GM20000 (cell line): ENCODE measurements around the gene LHPP.

ENCODE experiments used
- DNase-seq: peaks from one replicate; pipeline ENCODE4 v3.0.0; 2012; ENCODE audit warnings: low spot score
- TF ChIP-seq, protein P1 (sequence below): IDR thresholded peaks from 2 replicates; pipeline ENCODE4 v1.5.1; 2012; ENCODE audit warnings: mild to moderate bottlenecking, control low read depth; ENCODE audit errors: extremely low read depth, missing control alignments

The LHPP gene, protein sequence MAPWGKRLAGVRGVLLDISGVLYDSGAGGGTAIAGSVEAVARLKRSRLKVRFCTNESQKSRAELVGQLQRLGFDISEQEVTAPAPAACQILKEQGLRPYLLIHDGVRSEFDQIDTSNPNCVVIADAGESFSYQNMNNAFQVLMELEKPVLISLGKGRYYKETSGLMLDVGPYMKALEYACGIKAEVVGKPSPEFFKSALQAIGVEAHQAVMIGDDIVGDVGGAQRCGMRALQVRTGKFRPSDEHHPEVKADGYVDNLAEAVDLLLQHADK

DNA sequence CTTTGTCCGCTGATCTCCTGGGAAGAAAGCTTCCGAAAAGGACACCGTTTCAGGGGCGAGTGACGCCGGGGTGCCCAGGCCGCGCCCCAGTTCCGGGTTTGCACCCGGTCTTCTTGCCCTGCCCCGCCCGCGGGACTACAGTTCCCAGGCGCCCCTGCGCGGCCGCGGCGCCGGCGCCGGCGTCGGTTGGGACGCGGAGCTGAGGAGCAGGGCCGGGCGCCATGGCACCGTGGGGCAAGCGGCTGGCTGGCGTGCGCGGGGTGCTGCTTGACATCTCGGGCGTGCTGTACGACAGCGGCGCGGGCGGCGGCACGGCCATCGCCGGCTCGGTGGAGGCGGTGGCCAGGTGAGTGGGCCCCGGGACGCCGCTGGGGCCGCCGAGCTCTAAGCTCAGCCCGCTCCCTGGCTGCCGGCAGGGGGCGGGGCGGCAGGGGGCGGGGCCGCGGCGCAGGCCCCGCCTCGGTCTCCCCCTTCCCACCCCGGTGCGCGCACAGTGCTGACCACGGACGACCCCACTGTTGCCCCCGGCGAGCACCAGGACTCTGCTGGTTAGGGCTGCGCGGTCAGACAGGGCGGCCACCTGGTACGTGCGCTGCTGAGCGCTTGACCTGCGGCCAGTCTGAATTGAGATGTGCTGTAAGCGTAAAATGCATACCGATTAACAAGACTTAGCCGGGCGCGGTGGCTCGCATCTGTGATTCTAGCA is at the start of gene LHPP:
LHPP (plus strand) TSS at position 182 of the 706 bp plus-strand sequence; CDS start at position 222, 40 bp downstream.
- TF ChIP-seq, protein P1, sequence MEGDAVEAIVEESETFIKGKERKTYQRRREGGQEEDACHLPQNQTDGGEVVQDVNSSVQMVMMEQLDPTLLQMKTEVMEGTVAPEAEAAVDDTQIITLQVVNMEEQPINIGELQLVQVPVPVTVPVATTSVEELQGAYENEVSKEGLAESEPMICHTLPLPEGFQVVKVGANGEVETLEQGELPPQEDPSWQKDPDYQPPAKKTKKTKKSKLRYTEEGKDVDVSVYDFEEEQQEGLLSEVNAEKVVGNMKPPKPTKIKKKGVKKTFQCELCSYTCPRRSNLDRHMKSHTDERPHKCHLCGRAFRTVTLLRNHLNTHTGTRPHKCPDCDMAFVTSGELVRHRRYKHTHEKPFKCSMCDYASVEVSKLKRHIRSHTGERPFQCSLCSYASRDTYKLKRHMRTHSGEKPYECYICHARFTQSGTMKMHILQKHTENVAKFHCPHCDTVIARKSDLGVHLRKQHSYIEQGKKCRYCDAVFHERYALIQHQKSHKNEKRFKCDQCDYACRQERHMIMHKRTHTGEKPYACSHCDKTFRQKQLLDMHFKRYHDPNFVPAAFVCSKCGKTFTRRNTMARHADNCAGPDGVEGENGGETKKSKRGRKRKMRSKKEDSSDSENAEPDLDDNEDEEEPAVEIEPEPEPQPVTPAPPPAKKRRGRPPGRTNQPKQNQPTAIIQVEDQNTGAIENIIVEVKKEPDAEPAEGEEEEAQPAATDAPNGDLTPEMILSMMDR: no peak
- DNase-seq: peak; percentile 96

DNA sequence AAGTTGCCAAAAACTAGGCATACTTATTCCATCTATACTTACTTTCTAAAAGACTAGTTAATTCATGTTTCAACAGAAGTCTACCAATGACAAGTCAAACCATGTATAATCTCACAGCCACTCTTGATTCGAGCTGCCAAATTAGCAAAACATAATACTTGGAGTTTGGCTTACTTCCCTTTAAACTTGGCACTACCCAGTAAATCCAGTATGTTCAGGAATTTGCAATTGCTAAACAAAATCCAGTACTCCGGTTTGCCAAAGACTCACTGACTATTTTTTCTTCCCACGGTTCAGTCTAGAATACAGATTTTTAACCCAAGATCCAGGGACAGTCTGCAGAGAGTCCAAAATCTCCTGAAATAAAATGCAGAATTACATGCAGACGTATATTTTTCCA is 47.5 kb upstream of the LHPP start:
- no peak for DNase-seq
- TF ChIP-seq, protein P1: no peak

DNA sequence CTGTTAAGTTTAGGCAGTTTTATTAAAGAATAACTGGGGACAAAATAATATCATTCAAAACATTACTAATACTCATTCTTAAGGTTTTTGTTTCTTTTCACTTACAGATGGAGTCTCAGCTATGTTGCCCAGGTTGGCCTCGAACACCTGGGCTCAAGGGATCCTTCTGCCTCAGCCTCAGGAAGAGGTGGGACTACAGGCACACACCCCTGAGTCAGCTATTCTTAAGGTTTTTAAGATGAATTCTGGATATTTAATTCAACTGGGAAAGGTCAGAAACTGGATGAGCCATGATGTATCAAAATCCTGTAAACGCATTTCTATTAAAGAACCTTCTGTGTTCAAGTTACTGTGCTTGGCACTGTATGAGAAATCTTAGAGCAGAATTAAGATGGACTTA is 46.4 kb upstream of the LHPP start:
- no peak for DNase-seq
- TF ChIP-seq, protein P1: no peak

DNA sequence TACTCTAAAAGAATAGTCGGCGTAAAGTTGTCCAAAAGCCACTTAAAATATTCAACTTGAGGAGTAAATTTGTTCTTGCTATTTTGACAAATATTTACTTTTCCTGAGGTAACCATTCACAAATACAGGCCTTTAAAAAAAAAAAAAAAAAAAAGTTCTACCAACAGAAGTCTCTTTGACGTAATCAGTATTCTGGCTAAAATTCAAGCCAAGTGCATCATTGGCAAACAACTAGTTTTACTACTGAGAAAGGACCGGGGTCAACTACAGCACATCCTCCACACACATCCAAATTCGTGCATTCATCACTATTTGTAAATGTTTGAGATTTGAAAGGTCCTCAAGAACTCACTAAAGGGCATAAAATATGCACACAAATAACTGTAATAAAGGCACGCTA is 44.9 kb upstream of the LHPP start:
- DNase-seq: no peak
- TF ChIP-seq, protein P1: no peak

DNA sequence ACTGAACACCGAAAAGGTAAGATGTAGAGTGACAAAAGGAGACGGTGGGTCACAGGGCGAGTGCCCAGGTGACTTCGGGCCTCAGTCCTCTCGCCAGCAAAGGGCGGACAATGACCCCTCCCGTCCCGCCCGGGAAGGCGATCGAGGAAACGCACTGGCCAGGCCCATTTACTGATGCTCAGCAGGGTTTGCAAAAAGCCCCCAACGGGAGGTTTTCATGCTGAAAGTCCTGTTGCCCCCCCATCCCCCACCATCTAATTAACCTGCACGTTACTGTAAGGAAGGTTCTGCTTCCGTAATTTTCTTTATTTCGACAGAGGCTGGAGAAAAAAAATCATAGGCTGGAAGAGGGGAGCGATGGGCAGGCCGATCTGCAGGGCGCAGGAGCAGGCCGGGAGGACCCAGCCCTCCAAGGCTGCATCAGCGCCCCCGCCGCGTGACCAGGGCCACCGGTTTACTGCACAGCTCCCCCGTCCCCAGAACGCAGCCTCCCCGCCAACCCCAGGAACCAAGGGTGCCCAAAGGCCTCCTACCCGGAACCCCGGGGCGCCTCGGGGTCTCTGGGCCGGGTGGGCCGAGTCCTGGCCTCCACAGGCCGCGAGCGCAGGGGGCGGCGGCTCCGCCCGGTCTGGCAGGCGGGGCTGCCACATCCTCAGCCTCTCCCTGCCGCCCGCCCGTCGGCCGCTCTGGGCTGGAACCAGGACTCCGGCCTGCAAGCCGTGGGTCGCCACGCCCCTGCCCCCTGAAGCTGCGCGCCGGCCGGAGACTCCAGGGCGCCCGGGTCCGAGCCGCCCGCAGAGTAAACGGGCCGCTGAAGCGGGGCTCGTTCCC is 43.5 kb upstream of the LHPP start:
- DNase-seq: peak; percentile 63
- TF ChIP-seq, protein P1: no peak

DNA sequence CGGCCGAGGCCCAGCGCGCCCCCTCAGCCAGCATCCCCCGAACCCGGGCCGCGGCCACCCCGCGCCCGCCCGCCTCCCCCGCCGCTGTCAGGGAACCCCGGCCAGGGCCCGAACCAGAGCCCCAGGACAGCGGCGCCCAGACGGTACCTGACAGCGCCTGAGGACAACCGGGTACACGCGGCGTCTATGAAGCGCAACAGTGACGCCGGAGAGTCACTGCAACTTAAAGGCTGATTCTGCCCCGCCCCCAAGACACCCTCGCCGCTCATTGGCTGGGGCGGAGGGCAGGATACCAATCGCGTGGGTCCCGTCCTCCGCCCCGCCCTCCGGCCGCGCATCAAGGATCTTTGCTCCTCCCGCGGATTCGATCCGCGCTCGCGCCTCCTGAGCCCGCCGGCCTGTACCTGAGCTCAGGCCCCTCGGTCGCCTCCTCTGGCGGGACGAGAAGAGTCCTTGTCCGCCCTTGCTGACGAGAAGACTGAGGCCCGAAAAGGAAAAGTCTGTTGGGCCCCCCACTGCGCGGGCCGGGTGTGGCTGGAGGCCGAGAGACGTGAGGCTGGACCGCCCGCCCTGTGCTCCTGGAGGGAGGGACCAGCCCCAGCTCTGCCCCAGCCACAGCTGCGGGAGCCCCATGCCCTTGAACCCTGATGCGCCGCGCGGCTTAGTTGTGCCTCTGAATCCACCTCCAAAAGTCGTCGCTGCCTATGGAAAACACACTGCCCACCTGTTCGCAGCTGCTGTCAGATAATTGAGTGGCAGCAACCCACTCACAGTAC is 42.7 kb upstream of the LHPP start, which contains the start of gene OAT:
OAT (minus strand) TSS at position 198 of the 776 bp plus-strand sequence. CDS start 6,752 bp downstream, outside the sequence.
- TF ChIP-seq, protein P1: no peak
- DNase-seq: peak; percentile 95
